Loucy (cell line): ENCODE data around the gene GSG1L.

ENCODE experiments used
- EZH2phosphoT487 ChIP-seq: fragments of 200-600 bp; IDR thresholded peaks from 2 replicates; pipeline ENCODE4 v1.6.1; 2018; ENCODE audit warnings: antibody characterized with exemption, mild to moderate bottlenecking, moderate library complexity, borderline replicate concordance
- TF ChIP-seq, protein P1 (sequence below): fragments of 200-600 bp; sonication (generic); conservative IDR thresholded peaks from 2 replicates; pipeline ENCODE4 v1.5.1; 2014; ENCODE audit warnings: mild to moderate bottlenecking, antibody characterized with exemption, low read length

DNA sequence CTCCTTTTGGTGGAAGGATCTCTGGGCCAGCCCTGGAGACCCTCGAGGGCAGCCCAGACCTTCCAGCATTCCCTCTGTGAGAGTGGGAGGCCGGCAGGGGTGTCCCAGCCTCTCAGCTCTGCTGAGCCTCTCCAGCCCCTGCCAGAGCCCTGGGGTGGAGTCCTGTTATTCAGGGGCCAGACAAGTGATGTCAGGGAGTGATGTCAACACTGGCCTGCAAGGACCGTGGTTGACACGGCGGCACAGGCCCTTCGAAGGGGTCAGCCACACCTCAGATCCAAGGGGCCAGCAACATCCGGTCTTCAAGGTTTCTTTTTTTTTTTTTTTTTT, 282.4 kb downstream of the GSG1L start:
- TF ChIP-seq, protein P1, sequence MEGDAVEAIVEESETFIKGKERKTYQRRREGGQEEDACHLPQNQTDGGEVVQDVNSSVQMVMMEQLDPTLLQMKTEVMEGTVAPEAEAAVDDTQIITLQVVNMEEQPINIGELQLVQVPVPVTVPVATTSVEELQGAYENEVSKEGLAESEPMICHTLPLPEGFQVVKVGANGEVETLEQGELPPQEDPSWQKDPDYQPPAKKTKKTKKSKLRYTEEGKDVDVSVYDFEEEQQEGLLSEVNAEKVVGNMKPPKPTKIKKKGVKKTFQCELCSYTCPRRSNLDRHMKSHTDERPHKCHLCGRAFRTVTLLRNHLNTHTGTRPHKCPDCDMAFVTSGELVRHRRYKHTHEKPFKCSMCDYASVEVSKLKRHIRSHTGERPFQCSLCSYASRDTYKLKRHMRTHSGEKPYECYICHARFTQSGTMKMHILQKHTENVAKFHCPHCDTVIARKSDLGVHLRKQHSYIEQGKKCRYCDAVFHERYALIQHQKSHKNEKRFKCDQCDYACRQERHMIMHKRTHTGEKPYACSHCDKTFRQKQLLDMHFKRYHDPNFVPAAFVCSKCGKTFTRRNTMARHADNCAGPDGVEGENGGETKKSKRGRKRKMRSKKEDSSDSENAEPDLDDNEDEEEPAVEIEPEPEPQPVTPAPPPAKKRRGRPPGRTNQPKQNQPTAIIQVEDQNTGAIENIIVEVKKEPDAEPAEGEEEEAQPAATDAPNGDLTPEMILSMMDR, result no peak
- TF ChIP-seq EZH2phosphoT487, result no peak
